DMS153 treated with DMSO at 0.1 percent for 48 hours (cell line): ENCODE results near the gene WBP1L.
"Not testable (repeated sequence)": the region's sequence is repeated elsewhere in the genome, so short reads cannot be mapped to it uniquely, and the experiment has no call there.

Experiments
- DNase-seq: peaks from one replicate; lab custom pipeline; 2025; ENCODE audit not compliant: unreplicated experiment; lab: John Stamatoyannopoulos, UW

The WBP1L gene

GRCh38 chr10:102758240-102758932, 14.6 kb downstream of the WBP1L start:
- DNase-seq = no peak

- not testable (repeated sequence) for DNase-seq
Measured at GRCh38 chr10:102758933-102759262, 15.2 kb downstream of the WBP1L start.

GRCh38 chr10:102759497-102760210, 15.9 kb downstream of the WBP1L start:
- DNase-seq = no peak

- DNase-seq = no peak
Measured at GRCh38 chr10:102761981-102762380, 18.2 kb downstream of the WBP1L start.

- no peak for DNase-seq
Measured at GRCh38 chr10:102762401-102763015, 18.8 kb downstream of the WBP1L start.

GRCh38 chr10:102763037-102763607, 19.4 kb downstream of the WBP1L start:
- no peak for DNase-seq

- no peak for DNase-seq
Measured at GRCh38 chr10:102764470-102765161, 20.9 kb downstream of the WBP1L start.

- DNase-seq = no peak
Measured at GRCh38 chr10:102765336-102765735, 21.6 kb downstream of the WBP1L start.

- DNase-seq = no peak
Measured at GRCh38 chr10:102767428-102768160, 23.8 kb downstream of the WBP1L start.

GRCh38 chr10:102769375-102770107, 25.8 kb downstream of the WBP1L start:
- no peak for DNase-seq

- no peak for DNase-seq
Measured at GRCh38 chr10:102770108-102770482, 26.3 kb downstream of the WBP1L start.

- no peak for DNase-seq
Measured at GRCh38 chr10:102770792-102771191, 27.0 kb downstream of the WBP1L start.

- no peak for DNase-seq
Measured at GRCh38 chr10:102773320-102773719, 29.6 kb downstream of the WBP1L start.

GRCh38 chr10:102773986-102774385, 30.2 kb downstream of the WBP1L start:
- no peak for DNase-seq

- DNase-seq = no peak
Measured at GRCh38 chr10:102775201-102775934, 31.6 kb downstream of the WBP1L start.

- no peak for DNase-seq
Measured at GRCh38 chr10:102775935-102776669, 32.4 kb downstream of the WBP1L start.

GRCh38 chr10:102776779-102777456, 33.2 kb downstream of the WBP1L start:
- DNase-seq = no peak
